HepG2 (cell line): Measurements from ENCODE around the gene IQCM. TPM values are rescaled to one million over a fixed set of nuclear protein-coding genes. Genes with fewer than 3 reads are reported as not detected.
"Not testable (repeated sequence)": the region's sequence is repeated elsewhere in the genome, so short reads cannot be mapped to it uniquely, and the experiment has no call there.

Experiments
- ATAC-seq: fragments of 200-7000 bp; cut with Tn5 transposase; 3 replicates; pipeline ENCODE4 v1.9.1; 2020; ENCODE audit warnings: mild to moderate bottlenecking, moderate library complexity
- BruUV-seq: library from RNA; stranded (reverse); fragments of 400-500 nt; replicated peaks from 2 replicates; lab custom pipeline; 2021; lab: Mats Ljungman, UMichigan
- CTCF ChIA-PET: fragments of 300-600 bp; formaldehyde crosslinking; extraction: SDS; loops from one replicate; lab custom pipeline; 2021; ENCODE audit warnings: low total read pairs, inconsistent platforms, low intra/inter-chr PET ratio; lab: Yijun Ruan, JAX
- POLR2A ChIA-PET: fragments of 350-600 bp; sonication (Branson Sonifier 250); formaldehyde crosslinking; loops from one replicate; lab custom pipeline; 2020; ENCODE audit warnings: antibody characterized with exemption, inconsistent platforms; lab: Yijun Ruan, JAX
- DNase-seq: peaks from one replicate; pipeline ENCODE4 v3.0.0-alpha.2; 2015; ENCODE audit warnings: low spot score
- FAIRE-seq: peaks from 3 replicates; lab custom pipeline; 2011; peaks lifted over from hg19 to GRCh38; lab: Jason Lieb, UNC
- H2AFZ ChIP-seq: one replicate; pipeline ENCODE4 v1.6.1; 2011; ENCODE audit warnings: low read length, inconsistent platforms
- H3K27ac ChIP-seq: fragments of 300-600 bp; 3 replicates; pipeline ENCODE4 v1.8.0; 2011; ENCODE audit warnings: mixed run types, mild to moderate bottlenecking, mixed read lengths, low read length, inconsistent platforms; ENCODE audit not compliant: insufficient read depth; ENCODE audit errors: extremely low read length
- H3K27me3 ChIP-seq, 2 experiments: fragments of 200-600 bp in 1 of 2; 2 replicates in 1 of 2; 3 replicates in 1 of 2; pipeline versions ENCODE4 v1.6.0 to v1.8.0; 2011; ENCODE audit warnings: low read length in 2 of 2, mild to moderate bottlenecking in 2 of 2, moderate library complexity in 2 of 2, inconsistent platforms in 1 of 2; ENCODE audit not compliant: insufficient read depth in 2 of 2, control insufficient read depth in 1 of 2
- H3K36me3 ChIP-seq, 2 experiments: fragments of 200-600 bp in 1 of 2; replicated peaks in 1 of 2; 2 replicates in 1 of 2; 3 replicates in 1 of 2; pipeline versions ENCODE4 v1.5.1 to v1.8.0; 2011; ENCODE audit warnings: low read length in 2 of 2, inconsistent platforms in 1 of 2; ENCODE audit not compliant: insufficient read depth in 2 of 2, control insufficient read depth in 1 of 2
- H3K4me1 ChIP-seq: 2 replicates; pipeline ENCODE4 v1.5.1; 2012; ENCODE audit warnings: low read length, inconsistent platforms; ENCODE audit not compliant: insufficient read depth
- H3K4me2 ChIP-seq: 2 replicates; pipeline ENCODE4 v1.6.0; 2011; ENCODE audit warnings: low read depth, low read length, inconsistent platforms
- H3K4me3 ChIP-seq, 3 experiments: fragments of 200-600 bp in 1 of 3; sonication (generic), shearing (Covaris generic) in 1 of 3; replicated peaks in 1 of 3; 2 replicates each; pipeline ENCODE4 v1.5.1; 2011 to 2016; ENCODE audit warnings: low read length in 3 of 3, inconsistent platforms in 2 of 3, low read depth in 2 of 3, mild to moderate bottlenecking in 2 of 3, control low read depth in 1 of 3, mixed read lengths in 1 of 3; ENCODE audit not compliant: insufficient read depth in 1 of 3
- H3K79me2 ChIP-seq: one replicate; pipeline ENCODE4 v1.6.1; 2011; ENCODE audit warnings: low read length, inconsistent platforms; ENCODE audit not compliant: insufficient read depth
- H3K9ac ChIP-seq: 2 replicates; pipeline ENCODE4 v1.6.0; 2011; ENCODE audit warnings: mild to moderate bottlenecking, low read depth, low read length, inconsistent platforms; ENCODE audit not compliant: insufficient read depth
- H3K9me3 ChIP-seq: 2 replicates; pipeline ENCODE4 v1.5.1; 2012; ENCODE audit warnings: mild to moderate bottlenecking, low read length
- H4K20me1 ChIP-seq: 2 replicates; pipeline ENCODE4 v1.6.0; 2011; ENCODE audit warnings: inconsistent platforms, mild to moderate bottlenecking, low read length, moderate library complexity; ENCODE audit not compliant: insufficient read depth
- HNRNPK ChIP-seq: fragments of 200-400 bp; formaldehyde crosslinking; IDR thresholded peaks from 2 replicates; pipeline ENCODE4 v1.6.1; 2018; ENCODE audit warnings: low read length, low read depth, moderate library complexity, mild to moderate bottlenecking; ENCODE audit not compliant: poor library complexity, severe bottlenecking
- MAFF ChIP-seq: IDR thresholded peaks from 2 replicates; pipeline ENCODE4 v1.6.1; 2011; ENCODE audit warnings: low read depth, low read length, improper control_type of control experiment
- POLR2A ChIP-seq, 2 experiments: IDR thresholded peaks; 2 replicates each; pipeline ENCODE4 v1.6.1; 2011; ENCODE audit warnings: low read depth in 2 of 2, low read length in 2 of 2, mild to moderate bottlenecking in 1 of 2, moderate library complexity in 1 of 2; ENCODE audit not compliant: insufficient read depth in 1 of 2
- RNF219 ChIP-seq: sonication (generic); formaldehyde crosslinking; IDR thresholded peaks from 2 replicates; pipeline ENCODE4 v1.5.0; 2020; ENCODE audit warnings: mild to moderate bottlenecking, missing genetic modification reagents
- ZBTB21 ChIP-seq: sonication (generic); formaldehyde crosslinking; IDR thresholded peaks from 2 replicates; pipeline ENCODE4 v1.4.0; 2020; ENCODE audit warnings: missing genetic modification reagents
- ZNF282 ChIP-seq: fragments of 450-650 bp; IDR thresholded peaks from 2 replicates; pipeline ENCODE4 v1.6.1; 2018; ENCODE audit not compliant: partially characterized antibody
- ZNF550 ChIP-seq: sonication (generic); formaldehyde crosslinking; IDR thresholded peaks from 2 replicates; pipeline ENCODE4 v1.4.0; 2020; ENCODE audit warnings: mild to moderate bottlenecking, missing genetic modification reagents, borderline replicate concordance
- WGBS: methylation state at CpG from one replicate; pipeline ENCODE4 v1.1.6; 2017; ENCODE audit warnings: low lambda C conversion rate; 5-methylcytosine and 5-hydroxymethylcytosine counted together
- in situ Hi-C: cut with HindIII; loops from 2 replicates; pipeline ENCODE4 v1.10.0; 2017; ENCODE audit warnings: low pct_unique_long_range_greater_than_20kb; ENCODE audit not compliant: extremely low pct_ligation_motif_present
- intact Hi-C: fragments of 100-400 bp; cut with micrococcal nuclease; formaldehyde crosslinking; loops from one replicate; pipeline ENCODE4 v1.10.0; 2022; ENCODE audit not compliant: unreplicated experiment
- polyA plus RNA-seq, 8 experiments: library from polyadenylated mRNA; depleted of rRNA in 3 of 8; stranded (reverse) in 7 of 8; unstranded in 1 of 8; fragments of >200 nt; fragmentation: Illumina TruSeq in 4 of 8; extraction: Trizol in 4 of 8; gene quantifications; 2 replicates each; pipeline versions ENCODE4 v1.2.1 to v1.2.3, GENCODE V29; 2011 to 2016; ENCODE audit warnings: low read depth in 4 of 8, missing spikeins in 1 of 8, mixed read lengths in 1 of 8; ENCODE audit not compliant: insufficient read depth in 1 of 8
- total RNA-seq, 5 experiments: library from RNA; depleted of rRNA; stranded (reverse); fragments of >200 nt; fragmentation: Illumina TruSeq; extraction: Trizol; gene quantifications; 2 replicates each; pipeline ENCODE4 v1.2.3, GENCODE V29; 2016; ENCODE audit warnings: low read depth in 1 of 5

Gene IQCM
- total and polyA plus RNA-seq, 2 of the 13 experiments (the other 11 are each of a cell fraction or from before 2014, with no cell fraction given), result not detected

- no peak for TF ChIP-seq HNRNPK
Measured at GRCh38 chr4:149489321-149489720, 326.3 kb downstream of the IQCM start (continued).

- H3K4me1 ChIP-seq, result no peaks in the 10 kb centered on the region
- ChIA-PET CTCF (no interaction called here), POLR2A (no interaction called here)
- H3K36me3 ChIP-seq, result no peaks in the 10 kb centered on the region
- no peaks in the 10 kb centered on the region for H4K20me1 ChIP-seq
- H3K9ac ChIP-seq, result no peak overlapping the region
- H3K27ac ChIP-seq, result no peak overlapping the region
- in situ Hi-C loops, result no loop called here
- H3K4me3 ChIP-seq, result no peak overlapping the region
- peaks cover 59% of the 10 kb centered on the region for H3K9me3 ChIP-seq
- DNase-seq (no peak), FAIRE-seq (no peak), ATAC-seq (no peak)
- H3K4me2 ChIP-seq, result no peak overlapping the region
- H3K79me2 ChIP-seq, result no peaks in the 10 kb centered on the region
- H3K27me3 ChIP-seq, result no peaks in the 10 kb centered on the region
- H2AFZ ChIP-seq, result no peak overlapping the region
- intact Hi-C loops, result no loop called here
- TF ChIP-seq MAFF, result no peak
- no peak for TF ChIP-seq POLR2A (IDR thresholded peaks at IDR 0.05; ENCODE audit: insufficient read depth in 1 of 2, low read depth in 2 of 2, low read length in 2 of 2)
- no peak for TF ChIP-seq RNF219
- TF ChIP-seq ZBTB21 (CRISPR knock-in tag), result no peak
- no peak for TF ChIP-seq ZNF282
- no peak for TF ChIP-seq ZNF550 (CRISPR knock-in tag)
- no TSS peak for BruUV-seq
Measured at GRCh38 chr4:149486861-149487260, 328.8 kb downstream of the IQCM start.

GRCh38 chr4:149468669-149469068 is 347.0 kb downstream of the IQCM start:
- in situ Hi-C loops, H3K36me3 ChIP-seq, intact Hi-C loops, ATAC-seq, CTCF ChIA-PET, H3K4me2 ChIP-seq, H4K20me1 ChIP-seq, H3K27me3 ChIP-seq, BruUV-seq, POLR2A ChIA-PET, H3K4me1 ChIP-seq, H2AFZ ChIP-seq, H3K79me2 ChIP-seq, FAIRE-seq, DNase-seq, H3K27ac ChIP-seq, H3K4me3 ChIP-seq, H3K9ac ChIP-seq: not testable (repeated sequence)
- 3% methylated on average over 2 of the region's 3 CpGs for WGBS
- H3K9me3 ChIP-seq, result peaks cover 35% of the 10 kb centered on the region
